HUES64 (cell line): ENCODE results near the gene TOX2.

Experiments used
- H3K27ac ChIP-seq: 2 replicates; pipeline ENCODE4 v1.7.0; 2013; ENCODE audit warnings: low read depth, low read length, inconsistent platforms
- H3K27me3 ChIP-seq: 2 replicates; pipeline ENCODE4 v1.6.1; 2013; ENCODE audit warnings: mild to moderate bottlenecking, low read length; ENCODE audit not compliant: insufficient read depth
- H3K36me3 ChIP-seq: 2 replicates; pipeline ENCODE4 v1.6.1; 2013; ENCODE audit warnings: mild to moderate bottlenecking, low read length; ENCODE audit not compliant: insufficient read depth
- H3K4me1 ChIP-seq: 2 replicates; pipeline ENCODE4 v1.6.1; 2013; ENCODE audit warnings: mild to moderate bottlenecking, low read length, moderate library complexity; ENCODE audit not compliant: insufficient read depth
- H3K4me3 ChIP-seq: 2 replicates; pipeline ENCODE4 v1.5.1; 2013; ENCODE audit warnings: mild to moderate bottlenecking, low read length, moderate library complexity
- H3K9ac ChIP-seq: 2 replicates; pipeline ENCODE4 v1.6.1; 2013; ENCODE audit warnings: mild to moderate bottlenecking, low read depth, low read length
- H3K9me3 ChIP-seq: 2 replicates; pipeline ENCODE4 v1.6.1; 2013; ENCODE audit warnings: low read depth, low read length; ENCODE audit not compliant: insufficient read depth
- WGBS: fragments of 150-250, 120-280 bp; methylation state at CpG from one replicate; pipeline ENCODE4 v1.1.7; 2013; ENCODE audit warnings: missing lambda C conversion rate; 5-methylcytosine and 5-hydroxymethylcytosine counted together

The TOX2 gene

GRCh38 chr20:44004306-44004915 lies 89.8 kb downstream of the TOX2 start:
- Histone ChIP-seq H3K27me3 (no peaks in the 10 kb centered on the region), H3K27ac (no peak overlapping the region), H3K9ac (no peak overlapping the region), H3K4me3 (no peak overlapping the region), H3K4me1 (no peaks in the 10 kb centered on the region), H3K9me3 (no peaks in the 10 kb centered on the region), H3K36me3 (no peaks in the 10 kb centered on the region)
- 85% methylated on average over 3 of the region's 4 CpGs for WGBS

DNA sequence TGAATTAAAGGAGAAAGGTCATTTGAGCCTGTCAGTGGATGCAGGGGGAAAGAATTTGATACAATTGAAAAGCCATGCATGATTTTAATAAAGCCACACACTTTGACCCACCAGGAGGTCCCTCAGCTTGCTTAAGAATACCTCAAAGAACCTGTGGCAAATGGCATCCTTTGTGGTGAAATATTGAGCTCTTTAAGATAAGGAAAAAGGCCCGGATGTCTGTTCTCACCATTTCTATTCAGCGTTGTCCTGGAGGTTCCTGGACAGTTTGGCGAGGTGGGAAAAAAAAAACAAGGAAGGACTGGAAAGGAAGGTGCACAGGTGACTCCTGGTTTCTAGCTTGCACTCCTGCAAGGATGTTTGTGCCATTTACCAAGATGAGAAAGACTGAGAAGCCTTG lies 91.0 kb downstream of the TOX2 start:
- no peak overlapping the region for H3K9ac ChIP-seq
- no peaks in the 10 kb centered on the region for H3K36me3 ChIP-seq
- H3K27me3 ChIP-seq: no peaks in the 10 kb centered on the region
- 93% methylated on average over 3 of the region's 3 CpGs for WGBS
- no peaks in the 10 kb centered on the region for H3K9me3 ChIP-seq
- H3K27ac ChIP-seq: no peak overlapping the region
- no peaks in the 10 kb centered on the region for H3K4me1 ChIP-seq
- no peak overlapping the region for H3K4me3 ChIP-seq

DNA sequence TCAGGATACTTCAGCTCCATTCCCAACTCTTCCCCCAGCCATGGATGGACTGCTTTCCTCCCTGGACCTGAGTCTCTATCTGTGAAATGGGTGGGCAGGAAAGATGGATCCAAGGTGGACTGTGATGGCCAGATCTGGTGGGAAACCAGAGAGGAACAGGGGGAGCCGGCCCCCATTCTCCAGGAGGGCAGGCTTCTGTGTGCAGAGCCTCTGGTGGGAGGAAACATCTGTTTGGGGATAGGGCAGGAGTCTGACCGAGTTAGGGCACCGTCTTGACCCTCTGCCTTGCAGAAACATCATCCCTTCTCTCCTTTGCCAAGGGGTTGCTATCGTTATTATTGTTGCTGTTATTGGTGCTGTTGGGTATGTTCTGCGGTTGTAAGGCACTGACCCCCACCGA lies 91.5 kb downstream of the TOX2 start:
- no peaks in the 10 kb centered on the region for H3K36me3 ChIP-seq
- H3K4me3 ChIP-seq: no peak overlapping the region
- H3K9me3 ChIP-seq: no peaks in the 10 kb centered on the region
- H3K27ac ChIP-seq: no peak overlapping the region
- H3K4me1 ChIP-seq: no peaks in the 10 kb centered on the region
- 94% methylated on average over 6 of the region's 6 CpGs for WGBS
- H3K27me3 ChIP-seq: no peaks in the 10 kb centered on the region
- no peak overlapping the region for H3K9ac ChIP-seq

DNA sequence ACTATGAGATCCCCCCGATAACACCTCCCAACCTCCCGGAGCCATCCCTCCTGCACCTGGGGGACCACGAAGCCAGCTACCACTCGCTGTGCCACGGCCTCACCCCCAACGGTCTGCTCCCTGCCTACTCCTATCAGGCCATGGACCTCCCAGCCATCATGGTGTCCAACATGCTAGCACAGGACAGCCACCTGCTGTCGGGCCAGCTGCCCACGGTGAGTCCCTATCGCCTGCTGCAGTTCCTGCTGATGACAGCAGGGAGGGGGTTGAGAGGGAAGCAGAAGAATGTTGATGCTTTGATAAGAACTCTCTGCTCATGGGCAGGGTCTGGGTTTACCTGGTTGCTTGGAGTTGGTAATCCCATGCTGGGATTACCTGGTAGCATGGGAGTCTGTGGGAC lies 91.9 kb downstream of the TOX2 start:
- no peak overlapping the region for H3K4me3 ChIP-seq
- no peaks in the 10 kb centered on the region for H3K9me3 ChIP-seq
- no peaks in the 10 kb centered on the region for H3K36me3 ChIP-seq
- no peak overlapping the region for H3K9ac ChIP-seq
- H3K4me1 ChIP-seq: no peaks in the 10 kb centered on the region
- 90% methylated on average over 9 of the region's 9 CpGs for WGBS
- no peaks in the 10 kb centered on the region for H3K27me3 ChIP-seq
- H3K27ac ChIP-seq: no peak overlapping the region

GRCh38 chr20:44008806-44009678 lies 94.4 kb downstream of the TOX2 start:
- no peaks in the 10 kb centered on the region for H3K9me3 ChIP-seq
- WGBS: 85% methylated on average over 12 of the region's 12 CpGs

GRCh38 chr20:44009679-44009992 lies 95.0 kb downstream of the TOX2 start:
- WGBS: 91% methylated on average over 5 of the region's 5 CpGs
- Histone ChIP-seq H3K9ac (no peak overlapping the region), H3K9me3 (no peaks in the 10 kb centered on the region), H3K27ac (no peak overlapping the region), H3K27me3 (no peaks in the 10 kb centered on the region), H3K4me3 (no peak overlapping the region), H3K4me1 (no peaks in the 10 kb centered on the region), H3K36me3 (no peaks in the 10 kb centered on the region)

More at GRCh38 chr20:44008806-44009678, 94.4 kb downstream of the TOX2 start:
- Histone ChIP-seq H3K4me3 (no peak overlapping the region), H3K36me3 (no peaks in the 10 kb centered on the region), H3K9ac (no peak overlapping the region), H3K4me1 (no peaks in the 10 kb centered on the region), H3K27me3 (no peaks in the 10 kb centered on the region), H3K27ac (no peak overlapping the region)

GRCh38 chr20:44010162-44010704 lies 95.6 kb downstream of the TOX2 start:
- H3K4me1 ChIP-seq: no peaks in the 10 kb centered on the region
- no peaks in the 10 kb centered on the region for H3K36me3 ChIP-seq
- no peak overlapping the region for H3K4me3 ChIP-seq
- 95% methylated on average over 9 of the region's 9 CpGs for WGBS
- H3K9ac ChIP-seq: no peak overlapping the region
- H3K9me3 ChIP-seq: no peaks in the 10 kb centered on the region
- H3K27me3 ChIP-seq: no peaks in the 10 kb centered on the region
- no peak overlapping the region for H3K27ac ChIP-seq

- 94% methylated on average over 9 of the region's 10 CpGs for whole genome bisulfite sequencing
- H3K27ac ChIP-seq: no peak overlapping the region
- H3K36me3 ChIP-seq: no peaks in the 10 kb centered on the region
- no peak overlapping the region for H3K4me3 ChIP-seq
- H3K9ac ChIP-seq: no peak overlapping the region
- H3K27me3 ChIP-seq: no peaks in the 10 kb centered on the region
- H3K4me1 ChIP-seq: no peaks in the 10 kb centered on the region
- no peaks in the 10 kb centered on the region for H3K9me3 ChIP-seq
Observed at GRCh38 chr20:44011251-44011940, 96.7 kb downstream of the TOX2 start.

GRCh38 chr20:44012466-44013226 lies 98.0 kb downstream of the TOX2 start:
- H3K9ac ChIP-seq: no peak overlapping the region
- no peaks in the 10 kb centered on the region for H3K27me3 ChIP-seq
- H3K4me1 ChIP-seq: no peaks in the 10 kb centered on the region
- H3K9me3 ChIP-seq: no peaks in the 10 kb centered on the region
- no peaks in the 10 kb centered on the region for H3K36me3 ChIP-seq
- no peak overlapping the region for H3K4me3 ChIP-seq
- no peak overlapping the region for H3K27ac ChIP-seq
- WGBS: 89% methylated on average over 4 of the region's 4 CpGs

GRCh38 chr20:44014807-44015732 lies 100.4 kb downstream of the TOX2 start:
- no peaks in the 10 kb centered on the region for H3K36me3 ChIP-seq
- no peaks in the 10 kb centered on the region for H3K9me3 ChIP-seq
- WGBS: 89% methylated on average over 16 of the region's 17 CpGs
- H3K4me3 ChIP-seq: no peak overlapping the region
- H3K4me1 ChIP-seq: no peaks in the 10 kb centered on the region
- H3K27ac ChIP-seq: no peak overlapping the region
- no peak overlapping the region for H3K9ac ChIP-seq
- no peaks in the 10 kb centered on the region for H3K27me3 ChIP-seq
